GM12872 (cell line): Measurements from ENCODE around the gene MGAT4B.

Source experiments
- TF ChIP-seq, protein P1 (sequence below): IDR thresholded peaks from 3 replicates; pipeline ENCODE4 v1.5.1; 2011; ENCODE audit warnings: low read depth, mild to moderate bottlenecking, low read length, moderate library complexity; ENCODE audit not compliant: insufficient read depth

MGAT4B gene

DNA sequence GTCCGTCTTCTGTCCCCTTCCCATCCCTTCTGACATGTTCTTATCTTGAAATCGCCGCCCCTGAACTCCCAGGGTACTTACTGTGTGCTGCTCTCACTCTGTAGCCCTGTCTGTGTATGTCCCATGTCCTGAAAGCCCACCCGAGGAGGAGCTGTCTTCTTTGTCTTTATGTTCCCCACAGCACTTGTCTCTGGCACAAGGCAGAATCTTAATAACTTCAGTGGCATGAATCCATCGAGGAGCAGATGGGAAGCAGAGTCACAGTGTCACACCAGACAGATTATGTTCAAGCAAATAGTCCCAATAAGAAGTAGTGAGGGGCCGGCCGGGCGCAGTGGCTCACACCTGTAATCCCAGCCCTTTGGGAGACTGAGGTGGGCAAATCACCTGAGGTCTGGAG, 42.6 kb downstream of the MGAT4B start:
- TF ChIP-seq, protein P1, sequence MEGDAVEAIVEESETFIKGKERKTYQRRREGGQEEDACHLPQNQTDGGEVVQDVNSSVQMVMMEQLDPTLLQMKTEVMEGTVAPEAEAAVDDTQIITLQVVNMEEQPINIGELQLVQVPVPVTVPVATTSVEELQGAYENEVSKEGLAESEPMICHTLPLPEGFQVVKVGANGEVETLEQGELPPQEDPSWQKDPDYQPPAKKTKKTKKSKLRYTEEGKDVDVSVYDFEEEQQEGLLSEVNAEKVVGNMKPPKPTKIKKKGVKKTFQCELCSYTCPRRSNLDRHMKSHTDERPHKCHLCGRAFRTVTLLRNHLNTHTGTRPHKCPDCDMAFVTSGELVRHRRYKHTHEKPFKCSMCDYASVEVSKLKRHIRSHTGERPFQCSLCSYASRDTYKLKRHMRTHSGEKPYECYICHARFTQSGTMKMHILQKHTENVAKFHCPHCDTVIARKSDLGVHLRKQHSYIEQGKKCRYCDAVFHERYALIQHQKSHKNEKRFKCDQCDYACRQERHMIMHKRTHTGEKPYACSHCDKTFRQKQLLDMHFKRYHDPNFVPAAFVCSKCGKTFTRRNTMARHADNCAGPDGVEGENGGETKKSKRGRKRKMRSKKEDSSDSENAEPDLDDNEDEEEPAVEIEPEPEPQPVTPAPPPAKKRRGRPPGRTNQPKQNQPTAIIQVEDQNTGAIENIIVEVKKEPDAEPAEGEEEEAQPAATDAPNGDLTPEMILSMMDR = no peak

DNA sequence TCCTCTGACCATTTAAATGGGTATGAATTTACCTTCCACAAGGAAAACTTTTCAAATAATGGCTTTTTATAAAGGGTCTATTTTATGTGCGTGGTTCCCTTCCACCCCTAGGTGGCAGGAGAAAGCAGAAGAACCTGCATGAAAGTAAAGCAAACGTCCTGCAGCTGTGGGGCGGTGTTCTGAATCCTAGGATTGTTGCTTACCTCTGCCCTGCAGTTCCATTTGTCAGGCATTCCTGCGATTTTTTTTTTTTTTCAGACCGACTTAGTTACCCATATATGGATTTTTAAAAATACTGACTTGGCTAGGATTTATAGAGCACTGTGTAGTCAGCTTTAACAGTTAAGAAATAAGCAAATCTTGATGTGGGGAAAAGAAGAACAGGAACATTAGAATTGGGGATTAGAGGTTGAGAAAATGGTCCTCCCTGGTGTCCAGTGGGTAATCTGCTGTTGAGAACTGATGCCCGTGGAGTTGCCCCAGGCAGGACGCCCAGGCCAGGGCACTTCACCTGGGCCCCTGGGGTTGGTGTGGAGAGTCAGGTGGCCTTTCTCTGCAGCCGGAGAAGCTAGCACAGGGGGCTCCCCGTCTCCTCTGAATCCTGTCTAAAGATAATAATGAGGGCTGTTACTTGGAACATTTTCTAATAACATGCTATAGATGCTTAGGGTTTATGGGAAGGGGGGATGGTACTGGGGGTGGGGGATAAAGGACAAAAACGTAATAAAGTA, 43.3 kb downstream of the MGAT4B start:
- TF ChIP-seq, protein P1 = peak; percentile 81

- TF ChIP-seq, protein P1 = no peak
These were observed 43.9 kb downstream of the MGAT4B start for GRCh38 chr5:179762781-179763176.

DNA sequence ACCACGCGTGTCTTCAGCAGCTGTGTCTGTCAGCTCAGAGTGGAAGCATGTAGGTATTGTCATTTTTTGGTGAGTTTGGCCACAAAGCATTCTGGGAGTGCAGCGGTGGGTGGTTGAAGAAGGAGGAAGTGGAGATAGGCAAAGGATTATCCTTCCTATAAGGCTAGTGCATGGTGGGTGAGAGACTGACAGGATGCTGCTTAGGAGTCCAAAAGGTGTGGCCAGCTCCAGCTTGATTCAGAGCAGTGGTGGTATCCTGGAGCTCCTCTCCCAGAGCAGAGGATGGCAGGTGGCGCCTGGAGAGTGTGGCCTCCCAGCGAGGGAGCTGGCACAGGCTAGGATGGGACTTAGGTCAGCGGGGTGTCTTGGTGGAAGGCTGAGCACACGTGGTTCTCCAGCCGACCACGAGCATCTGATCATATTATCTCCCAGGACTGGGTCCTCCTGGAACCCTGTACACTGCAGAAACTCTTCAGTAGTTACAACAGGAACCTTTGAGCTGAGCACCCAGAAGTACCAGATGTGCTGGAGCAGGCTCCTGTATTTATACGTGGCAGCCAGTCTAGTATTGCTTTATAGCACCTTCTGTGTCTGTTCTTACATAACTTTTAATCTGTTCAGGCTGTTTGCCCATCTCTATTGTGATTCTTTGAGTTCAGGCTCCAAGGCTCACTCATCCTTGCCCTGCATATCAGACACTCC, 44.4 kb downstream of the MGAT4B start:
- TF ChIP-seq, protein P1 = no peak

DNA sequence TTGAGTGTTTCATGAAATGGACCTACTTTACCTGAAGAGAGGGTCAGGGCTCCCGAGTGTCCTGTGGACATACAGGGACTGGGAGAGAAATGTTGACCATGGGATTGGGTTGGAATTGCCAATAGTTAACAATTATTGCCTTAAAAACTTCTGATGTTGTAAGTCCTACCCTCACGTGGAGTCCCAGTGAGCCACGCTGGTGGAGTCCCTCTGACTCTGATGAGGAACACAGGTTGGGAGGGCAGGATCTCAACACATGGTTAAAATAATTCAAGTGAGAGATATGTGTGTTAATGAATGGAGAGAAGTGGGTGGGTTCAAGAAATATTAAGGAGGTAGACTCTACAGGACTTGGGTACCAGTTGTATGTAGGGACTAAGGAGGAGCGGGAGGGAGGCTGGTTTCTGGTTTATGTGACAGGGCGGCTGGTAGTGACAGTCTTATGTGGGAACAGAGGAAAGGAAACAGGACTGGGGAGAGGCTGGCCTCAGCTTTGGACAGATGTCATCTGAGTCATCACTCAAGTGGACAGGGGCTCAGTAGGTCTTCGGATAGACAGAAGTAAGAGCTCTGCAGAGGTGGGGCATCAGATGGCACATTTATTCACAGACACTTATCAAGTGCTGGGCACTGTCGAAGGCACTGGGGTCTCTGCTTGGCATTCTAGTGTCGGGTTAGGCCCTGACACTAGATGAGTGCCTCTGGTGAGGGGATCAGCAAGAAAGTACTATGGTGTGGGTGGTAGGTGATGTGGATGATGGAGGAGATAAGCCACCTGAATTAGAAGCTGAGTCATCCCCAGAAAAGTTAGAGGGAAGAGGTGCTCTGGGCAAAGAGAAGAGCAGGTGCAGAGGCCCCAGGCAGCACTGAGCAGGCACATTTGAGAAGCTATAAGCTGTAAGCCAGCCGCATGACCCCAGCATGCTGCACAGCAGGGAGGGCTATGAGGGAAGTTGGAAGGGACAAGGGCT, 46.8 kb downstream of the MGAT4B start:
- TF ChIP-seq, protein P1 = no peak

- TF ChIP-seq, protein P1 = no peak
These were observed 47.7 kb downstream of the MGAT4B start for GRCh38 chr5:179758955-179759354.

GRCh38 chr5:179755022-179755421, 51.6 kb downstream of the MGAT4B start:
- TF ChIP-seq, protein P1 = no peak
